Brain pericyte (primary cell): ENCODE results near the gene H2AZ1.
A peak's percentile ranks its signal among the peaks of the same experiment; 100 is the strongest.
"Not testable (repeated sequence)": the region's sequence is repeated elsewhere in the genome, so short reads cannot be mapped to it uniquely, and the experiment has no call there.

Source experiments
- DNase-seq: peaks from one replicate; pipeline ENCODE4 v3.0.0-alpha.2; 2012; ENCODE audit warnings: low read depth, low spot score

Gene H2AZ1

DNA sequence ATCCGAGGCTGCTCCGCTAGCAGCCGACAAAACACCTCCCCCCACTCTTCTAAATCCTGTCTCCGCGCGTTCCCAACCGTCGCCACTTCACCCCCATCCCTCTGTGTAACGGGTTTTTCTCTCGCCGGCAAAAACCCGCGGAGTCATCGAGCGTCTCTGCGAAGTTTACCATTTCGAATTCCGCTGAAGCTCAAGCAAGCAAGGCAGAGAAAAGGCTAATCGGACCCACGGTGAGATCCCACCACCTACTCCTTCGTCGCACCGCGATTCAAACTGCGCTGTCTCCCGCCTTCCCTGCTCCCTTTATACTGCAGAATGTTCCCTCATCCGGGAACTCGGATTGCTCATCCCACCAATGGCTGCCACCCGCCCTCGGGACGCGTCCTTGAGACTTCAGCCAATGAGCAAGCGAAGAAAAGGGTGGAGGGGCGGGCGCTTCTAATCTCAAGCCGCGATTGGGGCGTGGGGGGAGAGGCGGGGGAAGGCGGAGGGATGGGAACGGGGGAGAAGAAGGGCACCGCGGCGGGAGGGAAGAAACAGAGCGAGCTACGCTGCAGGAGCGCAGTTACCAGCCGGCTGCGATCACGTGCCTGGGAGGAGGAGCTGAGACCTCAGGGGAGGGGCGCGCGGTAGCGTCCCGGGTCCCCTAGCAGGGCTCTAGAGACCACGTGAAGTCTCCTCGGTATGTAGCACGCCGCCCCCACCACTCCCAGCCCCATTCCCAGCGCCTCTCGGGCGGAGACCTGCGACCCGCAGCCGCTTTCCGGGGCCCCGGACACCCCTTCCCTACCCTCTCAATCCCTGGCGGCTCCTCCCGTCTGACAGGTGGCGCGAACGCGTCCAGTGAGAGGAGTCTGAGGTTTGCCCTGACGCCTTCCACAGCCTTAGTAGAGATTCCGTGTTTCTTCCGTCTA lies at the start of gene H2AZ1:
Gene H2AZ1, minus strand, starts transcription at position 277 of the 914 bp plus-strand sequence. Its CDS starts 105 bp downstream, at position 172.
- DNase-seq = peak; percentile 97

DNA sequence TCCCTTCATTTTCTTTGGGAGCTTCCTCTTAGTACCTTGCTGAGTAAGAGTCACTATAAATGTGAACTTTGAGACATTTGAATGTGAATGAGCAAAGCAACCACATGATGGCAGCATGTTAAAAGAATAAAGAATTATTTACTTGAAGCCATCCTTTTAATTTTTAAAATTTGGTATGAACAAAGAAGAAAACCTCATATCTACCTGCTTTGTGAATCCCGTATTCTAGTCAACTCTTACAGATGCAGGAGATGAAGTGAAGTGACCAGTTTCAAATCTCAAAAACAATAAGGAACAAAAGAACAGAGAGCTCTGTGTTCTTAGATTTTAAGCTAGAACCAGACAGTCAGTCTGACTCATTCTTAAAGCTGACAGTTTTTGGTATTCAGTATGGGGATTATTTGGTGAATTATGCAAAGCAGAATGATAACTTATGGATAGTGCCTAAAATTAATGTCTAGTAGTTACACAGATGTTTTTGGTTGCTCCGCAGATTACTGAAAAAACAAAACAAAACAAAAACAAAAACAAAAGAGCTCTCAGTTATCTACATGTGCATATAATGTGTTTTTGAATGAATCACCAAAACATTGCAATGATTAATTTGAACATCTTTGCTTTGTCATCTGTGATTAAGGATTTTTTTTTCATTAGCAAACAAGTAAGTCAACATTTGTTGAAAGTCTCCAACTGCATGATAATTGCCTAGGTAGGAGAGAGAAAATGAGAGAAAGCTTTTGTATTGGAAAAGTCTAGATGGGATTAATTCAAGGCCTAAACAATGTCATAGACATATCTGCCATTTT lies 48.2 kb upstream of the H2AZ1 start:
- peak; percentile 18 for DNase-seq

DNA sequence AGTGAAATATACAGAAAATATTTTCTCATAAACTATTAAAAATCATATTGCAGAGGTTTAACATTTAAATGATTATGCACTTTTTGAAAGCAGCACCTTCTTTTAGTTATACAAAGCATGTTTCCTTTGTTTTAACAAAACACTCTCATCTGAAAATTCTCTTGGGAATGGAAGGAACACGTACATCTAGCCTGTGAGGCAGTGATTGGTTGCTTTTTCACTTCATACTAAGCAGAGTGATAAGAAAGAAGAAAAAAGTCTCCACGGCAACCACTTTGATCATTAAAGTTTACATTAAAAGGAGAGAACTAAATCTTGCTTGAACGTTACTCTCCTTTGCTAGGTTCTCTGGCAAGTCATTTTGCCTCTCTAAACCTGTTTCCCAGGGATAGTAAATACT lies 41.7 kb upstream of the H2AZ1 start:
- DNase-seq = no peak

DNA sequence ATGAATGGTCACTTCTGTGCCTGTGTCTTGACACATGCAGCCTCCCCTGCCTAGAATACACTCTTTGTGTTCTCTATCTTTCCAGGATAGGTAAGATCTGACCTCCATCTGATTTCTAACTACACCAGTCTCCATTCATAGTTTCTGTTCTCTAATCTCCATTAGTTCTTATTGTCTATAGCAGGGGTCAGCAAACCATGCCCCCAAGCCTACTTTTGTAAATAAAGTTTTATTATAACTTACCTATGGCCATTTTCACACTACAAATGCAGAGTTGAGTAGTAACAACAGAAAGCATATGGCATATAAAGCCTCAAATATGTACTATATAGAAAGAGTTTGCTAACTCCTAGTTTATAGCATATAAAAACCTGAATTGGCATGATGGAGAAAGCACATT lies 37.6 kb upstream of the H2AZ1 start:
- no peak for DNase-seq

DNA sequence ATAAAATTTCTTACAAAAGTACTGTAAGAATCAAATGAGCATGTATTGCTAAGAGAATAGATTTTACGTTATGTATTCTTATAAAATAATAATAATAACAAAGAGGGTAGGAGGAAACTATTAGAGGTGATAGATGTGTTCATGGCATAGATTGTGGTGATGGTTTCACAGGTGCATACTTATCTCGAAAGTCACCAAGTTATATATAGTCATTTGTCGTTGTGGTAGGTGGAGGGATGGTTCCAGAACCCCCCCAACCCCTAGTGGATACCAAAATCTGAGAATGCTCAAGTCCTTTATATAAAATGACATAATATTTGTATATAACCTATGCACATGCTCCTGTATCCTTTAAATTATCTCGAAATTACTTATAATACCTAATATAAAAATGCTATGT lies 36.7 kb upstream of the H2AZ1 start:
- no peak for DNase-seq

DNA sequence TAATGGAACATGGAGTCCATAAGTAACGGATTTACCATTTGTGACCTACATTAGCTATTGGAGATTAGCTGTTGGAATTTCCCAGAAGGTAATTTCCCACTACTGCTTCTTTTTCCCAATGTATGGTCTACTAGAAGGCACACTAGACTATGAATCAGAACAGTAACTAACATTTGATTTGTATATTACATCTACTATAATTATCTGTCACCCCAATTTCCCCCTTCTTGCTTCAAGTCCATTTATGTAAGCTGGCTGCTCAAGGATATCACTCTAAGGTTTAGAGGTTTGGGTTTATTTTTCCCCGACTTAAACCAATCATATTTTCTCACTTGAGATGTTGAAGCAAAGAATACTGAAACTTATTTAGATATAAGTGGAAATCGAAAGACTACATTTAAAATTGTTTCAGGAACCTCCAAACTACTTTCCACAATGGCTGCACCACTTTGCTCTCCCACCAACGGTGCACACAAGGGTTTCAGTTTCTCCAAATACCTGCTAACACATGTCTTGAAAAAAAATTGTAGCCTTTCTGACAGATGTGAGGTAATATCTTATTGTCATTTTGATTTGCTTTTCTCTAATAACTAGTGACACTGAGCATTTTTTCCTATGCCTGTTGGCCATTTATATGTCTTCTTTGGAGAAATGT lies 33.3 kb upstream of the H2AZ1 start:
- no peak for DNase-seq

DNA sequence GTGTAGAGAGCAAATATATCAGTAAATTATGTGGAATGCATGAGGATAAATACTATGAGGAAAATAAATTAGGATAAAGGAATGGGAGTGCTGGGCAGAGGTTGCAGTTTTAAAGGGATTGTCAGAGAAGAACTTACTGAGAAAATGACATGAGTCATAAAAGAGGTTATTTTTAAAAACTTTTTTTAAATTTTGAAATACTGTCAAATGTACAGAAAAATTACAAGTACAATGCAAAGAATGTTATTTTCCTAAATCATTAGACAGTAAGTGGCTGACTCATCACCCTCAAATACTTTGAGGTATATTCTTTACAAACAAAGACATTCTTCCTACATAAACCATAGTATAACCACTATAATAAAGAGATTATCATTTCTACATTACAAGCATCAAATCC lies 29.8 kb upstream of the H2AZ1 start:
- no peak for DNase-seq

DNA sequence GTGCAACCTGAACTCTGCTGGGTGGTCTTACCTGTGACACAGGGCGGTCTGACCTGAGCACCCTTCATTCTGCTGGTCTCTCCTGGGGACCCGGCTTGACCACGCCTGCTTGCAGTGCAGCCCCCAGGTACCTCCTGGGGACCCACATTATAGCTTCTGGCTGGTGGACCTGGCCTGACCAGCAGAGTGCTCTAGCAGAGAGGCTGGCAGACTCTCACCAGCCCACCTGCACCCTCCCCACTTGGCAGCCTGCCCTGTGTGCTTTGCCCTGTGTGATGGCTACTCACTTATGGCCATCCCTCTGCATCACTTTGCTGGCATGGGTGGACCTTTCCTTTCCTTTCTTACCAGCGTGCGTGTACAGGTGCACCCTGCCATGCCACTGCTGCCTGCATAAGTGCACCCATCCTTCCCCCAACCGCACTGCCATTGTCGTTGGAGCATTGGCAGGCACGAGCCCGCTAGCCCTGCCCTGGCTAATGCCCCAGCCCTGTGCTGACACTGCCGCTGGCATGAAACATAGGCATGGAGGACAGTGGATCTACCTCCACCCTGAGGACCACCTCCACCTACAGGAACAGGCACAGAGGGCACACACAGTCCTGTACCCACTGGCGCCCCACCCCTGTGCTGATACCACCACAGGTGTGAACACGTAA lies 21.5 kb upstream of the H2AZ1 start:
- DNase-seq = no peak

DNA sequence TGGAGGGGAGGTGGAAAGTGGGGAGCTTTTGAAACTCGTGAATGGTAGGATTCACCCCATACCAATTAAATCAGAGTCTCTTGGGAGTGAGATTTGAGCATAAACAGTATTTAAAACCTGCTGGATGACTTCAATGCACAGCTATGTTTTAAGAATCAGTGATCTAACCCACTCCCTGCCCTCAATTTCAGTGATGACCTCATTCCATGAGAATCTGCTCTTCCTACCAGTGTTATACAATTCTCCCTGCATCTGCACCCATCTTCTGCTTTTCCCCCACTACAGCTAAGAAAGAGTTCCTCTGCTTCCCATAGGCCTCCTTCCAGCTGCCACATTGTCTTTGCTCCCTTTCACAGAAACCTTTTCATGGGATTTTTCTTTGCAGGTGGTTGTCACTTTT lies 18.3 kb upstream of the H2AZ1 start:
- no peak for DNase-seq

DNA sequence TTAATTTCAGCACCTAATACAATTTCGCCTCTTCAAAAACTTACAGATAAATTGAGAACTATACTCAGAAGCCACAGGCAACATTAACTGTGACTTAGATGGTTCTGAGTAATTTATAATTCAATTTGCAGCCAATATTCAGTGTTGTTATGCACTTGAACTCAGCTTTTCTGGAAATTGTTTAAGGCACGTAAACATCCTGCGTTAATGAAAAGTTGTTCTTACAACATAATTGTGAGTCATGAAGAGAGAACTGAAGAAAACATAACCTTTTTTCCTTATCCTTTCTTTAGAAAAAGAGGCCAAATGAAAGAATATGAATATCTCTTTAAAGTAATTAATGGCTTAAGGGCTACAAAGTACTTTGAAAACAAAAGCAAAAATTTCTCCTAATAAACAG lies 16.6 kb upstream of the H2AZ1 start:
- DNase-seq = no peak

DNA sequence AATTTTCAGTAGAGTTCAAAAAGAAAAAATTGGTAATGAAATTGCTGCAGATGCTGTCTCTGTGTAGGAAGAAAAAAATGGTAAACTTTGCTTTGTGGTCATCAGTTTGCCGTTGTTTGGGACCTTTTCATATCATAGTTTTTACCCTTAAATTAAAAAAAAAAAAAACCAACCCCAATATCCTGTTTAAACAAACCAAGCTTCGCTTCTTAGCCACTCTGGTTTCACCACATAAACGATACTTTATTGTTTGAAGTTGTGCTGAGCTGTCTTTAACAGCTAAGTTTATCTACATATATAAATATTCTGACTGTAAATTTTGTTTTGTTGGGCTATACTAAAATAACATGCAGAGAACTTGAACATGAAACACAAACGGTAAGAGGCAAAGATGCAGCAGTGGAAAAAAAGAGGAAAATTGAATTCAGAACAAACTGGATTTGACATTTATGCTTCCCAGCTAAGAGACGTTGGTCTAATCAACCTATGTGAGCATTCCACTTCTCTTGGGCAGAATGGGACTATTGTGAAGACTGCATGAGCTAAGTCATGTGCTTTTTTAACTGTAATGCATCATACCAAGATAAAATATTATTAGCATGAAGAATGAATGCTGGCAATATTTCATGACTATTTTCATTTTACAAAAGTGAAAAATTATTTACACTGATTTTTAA lies 15.7 kb upstream of the H2AZ1 start:
- DNase-seq = no peak

DNA sequence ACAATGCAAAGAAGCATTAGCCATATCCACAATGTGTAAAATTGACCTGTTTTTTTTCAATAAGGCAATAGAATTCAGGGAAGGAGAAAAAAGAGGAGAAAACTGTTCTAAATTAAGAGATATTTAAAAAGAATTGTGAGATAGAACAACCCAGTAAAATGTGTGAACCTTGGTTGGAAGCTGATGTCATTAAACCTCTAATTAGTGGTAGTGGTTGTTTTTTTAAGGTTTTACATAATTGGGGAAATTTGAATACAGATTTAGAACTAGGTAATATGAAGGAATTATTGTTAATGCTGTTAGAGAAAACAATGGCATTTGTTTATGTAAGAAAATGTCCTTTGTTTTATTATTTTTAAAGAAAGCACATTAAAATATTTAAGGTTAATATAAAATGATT lies 15.1 kb upstream of the H2AZ1 start:
- no peak for DNase-seq

DNA sequence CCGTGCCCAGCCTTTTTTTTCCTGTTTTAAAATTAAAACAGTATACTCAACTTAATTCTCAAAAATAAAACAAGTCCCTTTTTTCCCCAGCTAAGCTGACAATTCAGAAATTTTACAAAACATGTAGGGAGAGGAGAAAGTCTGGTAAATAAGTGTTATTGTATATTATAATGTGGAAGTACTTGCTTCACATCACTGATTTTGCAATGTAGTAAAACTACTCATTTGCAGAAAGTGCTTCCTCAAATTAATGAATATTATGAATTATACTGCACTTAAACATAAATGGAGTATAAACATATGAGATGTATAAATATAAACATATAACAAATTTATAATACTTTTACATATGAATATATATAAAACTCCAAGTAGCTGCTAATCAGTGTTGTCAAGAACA lies 11.6 kb upstream of the H2AZ1 start:
- DNase-seq = no peak

DNA sequence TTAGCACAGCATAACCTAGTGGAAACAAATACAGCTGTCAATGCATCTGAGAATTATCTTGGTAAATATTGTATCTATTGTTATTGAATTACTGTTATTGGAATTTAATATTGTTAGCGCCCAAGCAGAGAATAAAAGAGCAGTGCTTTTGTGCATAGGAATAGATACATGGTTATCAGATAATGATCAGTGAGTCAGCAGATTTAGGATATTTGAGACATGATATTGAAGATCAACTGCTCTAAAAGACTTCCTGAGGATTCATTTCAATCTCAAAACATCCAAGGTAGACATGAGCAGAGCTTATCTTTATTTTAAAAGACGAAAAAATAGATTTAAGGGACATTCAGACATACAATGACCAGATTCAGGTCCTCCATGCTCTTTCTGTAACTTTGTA lies 10.6 kb upstream of the H2AZ1 start:
- DNase-seq = no peak

DNA sequence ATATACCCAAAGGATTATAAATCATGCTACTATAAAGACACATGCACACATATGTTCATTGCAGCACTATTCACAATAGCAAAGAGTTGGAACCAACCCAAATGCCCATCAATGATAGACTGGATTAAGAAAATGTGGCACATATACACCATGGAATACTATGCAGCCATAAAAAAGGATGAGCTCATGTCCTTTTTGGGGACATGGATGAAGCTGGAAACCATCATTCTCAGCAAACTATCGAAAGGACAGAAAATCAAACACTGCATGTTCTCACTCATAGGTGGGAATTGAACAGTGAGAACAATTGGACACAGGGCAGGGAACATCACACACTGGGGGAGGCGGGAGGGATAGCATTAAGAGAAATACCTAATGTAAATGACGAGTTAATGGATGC lies 8.1 kb upstream of the H2AZ1 start:
- DNase-seq = not testable (repeated sequence)

DNA sequence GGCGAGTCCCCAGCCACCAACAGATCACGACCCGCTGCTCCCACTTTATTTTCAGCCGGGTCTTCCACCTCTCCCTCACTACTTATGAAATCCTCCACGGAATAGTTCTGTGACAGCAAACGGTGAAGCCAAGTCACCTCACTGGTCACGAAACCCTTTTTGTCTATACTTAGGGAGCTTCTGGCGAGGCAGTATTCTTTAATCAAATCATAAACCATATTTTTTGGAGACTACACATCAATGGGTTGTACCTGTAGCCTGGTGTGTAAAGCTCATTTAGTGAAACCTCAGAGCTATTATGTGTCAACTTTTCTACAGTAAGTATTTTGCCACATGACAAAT lies 809 bp upstream of the H2AZ1 start:
- DNase-seq = no peak

DNA sequence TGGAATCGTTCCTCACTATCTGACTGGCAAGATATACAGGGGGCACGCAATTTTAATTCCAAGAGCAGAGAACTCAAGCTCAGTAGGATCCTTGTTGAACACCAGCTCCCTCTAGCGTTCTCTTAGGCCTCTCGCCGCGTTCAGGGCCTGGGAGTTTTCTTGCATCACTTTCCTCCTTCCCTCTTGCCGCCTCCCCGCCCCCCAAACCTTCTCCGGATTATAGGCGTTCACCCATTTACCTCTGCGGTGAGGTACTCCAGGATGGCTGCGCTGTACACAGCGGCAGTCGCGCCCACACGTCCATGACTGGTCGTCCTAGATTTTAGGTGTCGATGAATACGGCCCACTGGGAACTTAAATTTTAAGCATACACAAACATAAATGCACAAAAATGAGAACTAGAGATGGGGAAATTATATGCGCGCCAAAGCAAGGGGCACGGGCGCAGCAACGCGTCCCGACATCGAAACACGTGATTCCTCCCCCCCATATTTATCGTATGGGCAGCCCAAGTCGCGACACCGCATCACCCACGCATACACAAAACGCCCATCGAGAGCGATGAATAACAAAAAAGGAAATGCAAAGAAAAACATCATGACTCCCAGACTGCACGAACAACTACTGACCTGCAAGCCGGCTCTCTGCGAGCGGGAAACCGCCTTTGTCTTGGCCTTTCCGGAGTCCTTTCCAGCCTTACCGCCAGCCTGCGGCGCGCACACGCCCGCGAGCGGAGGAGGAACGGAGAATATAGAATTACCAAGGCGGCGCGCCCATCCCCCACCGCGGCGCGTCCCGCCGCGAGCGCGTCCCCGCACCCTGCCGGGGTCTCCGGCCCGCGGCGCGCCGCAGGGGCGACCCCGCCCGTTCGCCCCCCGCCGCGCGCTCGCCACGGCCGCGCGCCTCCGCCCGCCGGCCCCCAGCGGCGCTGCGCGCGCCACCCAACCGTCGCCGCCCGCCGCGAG lies 759 bp downstream of the H2AZ1 start:
- DNase-seq = peak; percentile 82

DNA sequence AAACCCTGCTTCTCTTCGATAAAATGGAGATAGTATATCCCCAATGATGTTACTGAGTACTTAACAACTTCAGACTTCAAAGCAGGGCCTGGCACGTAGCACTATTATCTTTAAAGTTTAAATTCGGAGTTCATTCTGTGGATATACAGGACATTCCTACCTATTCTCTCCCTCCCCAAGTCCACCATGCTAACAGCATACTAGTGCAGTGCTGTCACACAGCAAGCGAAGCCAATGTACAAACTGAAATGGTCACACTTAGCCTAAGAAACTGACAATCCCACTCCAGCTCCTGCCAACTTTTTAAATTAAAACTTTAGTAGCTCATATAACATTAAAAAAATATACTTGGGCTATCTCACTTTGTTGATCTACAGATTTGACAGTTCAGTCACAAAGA lies 2.5 kb downstream of the H2AZ1 start:
- DNase-seq = no peak

DNA sequence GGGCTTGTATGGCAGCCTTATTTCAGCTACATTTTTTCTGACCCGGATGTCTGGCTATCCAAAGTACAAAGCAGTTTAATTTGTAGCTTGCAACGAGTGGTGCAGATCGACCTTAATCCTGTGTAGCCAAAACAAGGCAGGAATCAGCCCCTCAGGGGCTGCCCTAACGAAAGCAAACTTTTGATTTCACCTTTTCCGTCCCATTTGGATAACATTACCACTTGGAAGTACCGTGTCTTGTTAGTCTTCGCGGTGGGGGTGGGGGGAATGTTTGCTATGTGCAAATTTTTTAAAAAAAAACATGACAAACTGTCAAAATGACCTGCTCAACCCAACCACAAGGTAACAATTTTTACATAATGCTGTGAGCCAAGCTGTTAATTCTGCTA lies 2.9 kb downstream of the H2AZ1 start:
- DNase-seq = no peak
